Kidney epithelial cell (primary cell): ENCODE data around the gene NDUFAF2. TPM values are rescaled to one million over a fixed set of nuclear protein-coding genes. Genes with fewer than 3 reads are reported as not detected.

Experiments
- DNase-seq: peaks from one replicate; pipeline ENCODE4 v3.0.0-alpha.2; 2010; ENCODE audit warnings: low read depth
- H3K27me3 ChIP-seq: 2 replicates; pipeline ENCODE4 v1.6.0; 2011; ENCODE audit warnings: low read length; ENCODE audit not compliant: control insufficient read depth, insufficient read depth
- H3K36me3 ChIP-seq: 2 replicates; pipeline ENCODE4 v1.5.1; 2011; ENCODE audit warnings: low read length; ENCODE audit not compliant: control insufficient read depth, insufficient read depth
- H3K4me3 ChIP-seq: 2 replicates; pipeline ENCODE4 v1.5.1; 2011; ENCODE audit warnings: low read depth, mild to moderate bottlenecking, control low read depth, low read length
- total RNA-seq: library from RNA; depleted of rRNA; stranded (reverse); fragments of >200 nt; gene quantifications from 2 replicates; pipeline ENCODE4 v1.2.3, GENCODE V29; 2015
- TF ChIP-seq, protein P1 (sequence below): IDR thresholded peaks from 2 replicates; pipeline ENCODE4 v1.5.1; 2011; ENCODE audit warnings: mild to moderate bottlenecking, moderate library complexity, low read length, control low read depth, inconsistent platforms; ENCODE audit not compliant: insufficient read depth, poor library complexity, severe bottlenecking

NDUFAF2 gene
- total RNA-seq, 1 donor from 2014 or later = 49.0 TPM

DNA sequence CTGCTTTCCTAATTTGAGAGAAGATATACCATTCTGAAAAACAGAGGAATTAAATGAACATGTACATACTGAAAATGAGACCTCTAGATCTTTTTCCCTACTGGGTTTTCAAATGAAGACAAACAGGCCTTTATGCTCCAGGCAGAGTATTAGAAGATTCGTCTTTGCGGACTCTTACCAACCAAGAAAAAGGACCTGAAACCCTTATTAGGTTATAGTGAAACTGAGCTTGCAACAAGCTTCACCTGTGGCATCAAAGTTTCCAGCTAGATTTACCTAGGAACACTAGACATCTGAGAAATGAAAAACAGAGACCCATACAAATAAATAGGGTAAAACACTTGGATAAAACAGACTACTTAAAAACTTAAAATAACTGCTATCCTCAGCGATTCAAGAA is 171.0 kb downstream of the NDUFAF2 start:
- H3K4me3 ChIP-seq = no peak overlapping the region

DNA sequence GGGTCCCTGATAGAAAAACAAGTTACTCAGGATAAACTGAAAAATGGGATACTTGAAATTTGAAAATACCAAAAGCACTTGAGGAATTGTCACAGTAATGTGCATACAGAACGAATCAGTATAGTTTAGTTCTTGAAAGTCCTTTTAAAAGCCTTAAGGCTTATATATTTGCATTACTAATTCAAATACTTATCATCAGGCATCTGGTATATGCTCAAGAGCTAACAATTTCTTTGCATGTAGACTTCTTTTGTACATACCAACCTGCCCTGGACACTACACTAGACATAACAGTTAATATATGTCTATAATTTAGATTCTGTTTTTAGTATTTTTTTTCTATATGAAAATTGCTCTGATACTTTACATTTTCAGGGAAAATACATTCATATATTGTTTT is 174.1 kb downstream of the NDUFAF2 start:
- no peak for DNase-seq
- TF ChIP-seq, protein P1, sequence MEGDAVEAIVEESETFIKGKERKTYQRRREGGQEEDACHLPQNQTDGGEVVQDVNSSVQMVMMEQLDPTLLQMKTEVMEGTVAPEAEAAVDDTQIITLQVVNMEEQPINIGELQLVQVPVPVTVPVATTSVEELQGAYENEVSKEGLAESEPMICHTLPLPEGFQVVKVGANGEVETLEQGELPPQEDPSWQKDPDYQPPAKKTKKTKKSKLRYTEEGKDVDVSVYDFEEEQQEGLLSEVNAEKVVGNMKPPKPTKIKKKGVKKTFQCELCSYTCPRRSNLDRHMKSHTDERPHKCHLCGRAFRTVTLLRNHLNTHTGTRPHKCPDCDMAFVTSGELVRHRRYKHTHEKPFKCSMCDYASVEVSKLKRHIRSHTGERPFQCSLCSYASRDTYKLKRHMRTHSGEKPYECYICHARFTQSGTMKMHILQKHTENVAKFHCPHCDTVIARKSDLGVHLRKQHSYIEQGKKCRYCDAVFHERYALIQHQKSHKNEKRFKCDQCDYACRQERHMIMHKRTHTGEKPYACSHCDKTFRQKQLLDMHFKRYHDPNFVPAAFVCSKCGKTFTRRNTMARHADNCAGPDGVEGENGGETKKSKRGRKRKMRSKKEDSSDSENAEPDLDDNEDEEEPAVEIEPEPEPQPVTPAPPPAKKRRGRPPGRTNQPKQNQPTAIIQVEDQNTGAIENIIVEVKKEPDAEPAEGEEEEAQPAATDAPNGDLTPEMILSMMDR = no peak
- H3K36me3 ChIP-seq = no peaks in the 10 kb centered on the region
- H3K27me3 ChIP-seq = no peaks in the 10 kb centered on the region
- H3K4me3 ChIP-seq = no peak overlapping the region

More for the DNA sequence above, 171.0 kb downstream of the NDUFAF2 start:
- H3K36me3 ChIP-seq = no peaks in the 10 kb centered on the region
- TF ChIP-seq, protein P1 = no peak
- DNase-seq = no peak
- H3K27me3 ChIP-seq = no peaks in the 10 kb centered on the region

DNA sequence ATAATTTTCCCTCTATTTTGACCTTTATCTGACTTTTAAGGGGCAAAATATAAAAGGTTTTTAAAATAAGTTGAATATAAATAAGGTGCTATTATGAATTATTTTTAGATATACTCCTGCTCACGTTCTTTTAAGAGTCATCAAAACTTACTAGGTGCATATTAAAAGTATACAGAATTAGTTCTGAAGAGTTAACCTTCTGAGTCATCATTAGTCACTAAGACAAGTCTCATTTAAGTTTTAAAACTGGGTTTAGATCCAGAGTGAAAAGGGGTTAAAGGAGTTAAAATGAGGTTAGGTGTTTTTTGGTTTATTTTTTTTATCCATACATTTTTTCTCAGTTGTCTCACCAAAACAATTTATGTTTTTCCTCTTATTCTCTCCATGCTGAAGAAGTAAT is 175.5 kb downstream of the NDUFAF2 start:
- DNase-seq = no peak
- no peak overlapping the region for H3K4me3 ChIP-seq
- H3K36me3 ChIP-seq = no peaks in the 10 kb centered on the region
- TF ChIP-seq, protein P1 = no peak
- no peaks in the 10 kb centered on the region for H3K27me3 ChIP-seq

DNA sequence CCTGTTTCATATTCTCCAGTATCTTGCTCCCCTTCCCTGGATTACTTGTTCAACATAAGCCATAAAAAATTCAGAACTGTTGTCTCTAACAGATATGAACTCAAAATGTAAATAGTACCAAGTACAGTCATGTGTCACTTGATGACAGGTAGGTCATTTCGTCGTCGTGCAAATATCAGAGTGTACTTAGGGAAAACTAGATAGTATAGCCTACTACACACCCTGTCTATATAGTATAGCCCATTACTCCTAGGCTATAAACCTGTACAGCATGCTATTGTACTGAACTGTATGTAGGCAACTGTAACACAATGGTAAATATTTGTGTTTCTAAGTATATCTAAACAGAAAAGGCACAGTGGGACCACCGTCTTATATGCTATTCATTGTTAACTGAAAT is 178.1 kb downstream of the NDUFAF2 start:
- TF ChIP-seq, protein P1 = no peak
- H3K36me3 ChIP-seq = no peaks in the 10 kb centered on the region
- DNase-seq = no peak
- H3K27me3 ChIP-seq = no peaks in the 10 kb centered on the region
- H3K4me3 ChIP-seq = no peak overlapping the region

DNA sequence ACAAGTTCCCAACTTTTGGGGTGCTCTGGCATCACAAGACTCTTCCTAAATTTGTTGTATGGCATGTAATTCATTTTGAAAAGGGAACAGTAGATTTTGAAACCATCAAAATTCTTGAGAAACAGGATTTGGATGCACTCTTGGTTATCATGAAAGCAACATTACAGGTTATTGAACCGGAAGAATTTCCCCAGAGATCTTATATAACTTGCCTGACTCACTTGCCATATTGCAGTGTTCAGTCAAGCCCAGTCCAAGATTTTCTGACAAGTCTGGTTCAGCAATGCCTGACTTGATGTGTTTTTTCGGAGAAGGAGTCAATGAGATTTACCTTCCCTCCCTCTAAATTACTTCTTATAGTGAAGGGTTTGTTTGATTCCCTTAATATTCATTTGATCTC is 185.3 kb downstream of the NDUFAF2 start:
- no peak for DNase-seq
- TF ChIP-seq, protein P1 = no peak

DNA sequence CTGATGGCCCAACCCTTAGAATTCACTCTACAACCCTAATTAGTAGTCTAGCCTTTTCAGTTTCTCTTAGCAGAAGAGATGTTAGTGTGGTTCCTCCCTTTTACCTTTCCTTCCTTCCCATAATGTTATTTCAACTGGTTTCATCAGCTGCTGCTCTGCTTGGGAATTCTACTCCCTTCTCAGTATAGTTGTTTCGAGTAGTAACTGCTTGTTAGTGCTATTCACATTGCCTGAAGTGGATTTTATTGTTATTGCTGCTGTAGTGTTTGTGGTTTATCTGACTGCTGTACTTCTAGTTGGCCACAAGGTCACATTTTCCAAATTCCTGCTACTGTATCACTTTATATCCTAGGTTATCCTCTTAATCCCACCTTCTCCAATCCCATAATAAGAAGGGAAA is 187.6 kb downstream of the NDUFAF2 start:
- H3K36me3 ChIP-seq = no peaks in the 10 kb centered on the region
- peak; percentile 4 for DNase-seq

More for the DNA sequence above, 185.3 kb downstream of the NDUFAF2 start:
- Histone ChIP-seq H3K36me3 (no peaks in the 10 kb centered on the region), H3K4me3 (no peak overlapping the region), H3K27me3 (no peaks in the 10 kb centered on the region)

More for the DNA sequence above, 187.6 kb downstream of the NDUFAF2 start:
- TF ChIP-seq, protein P1 = no peak
- H3K4me3 ChIP-seq = no peak overlapping the region
- no peaks in the 10 kb centered on the region for H3K27me3 ChIP-seq
